A549 treated with RU486 at 1 μM for 4 hours (cell line): ENCODE measurements around the gene TSR1. TPM values are rescaled to one million over a fixed set of nuclear protein-coding genes. Genes with fewer than 3 reads are reported as not detected.

Experiments
- total RNA-seq: library from RNA; stranded (reverse); fragments of 200-300 nt; extraction: Qiagen RNA extraction; gene quantifications from 5 replicates; pipeline ENCODE4 v1.2.3, GENCODE V29; 2022; ENCODE audit warnings: low read depth

Gene TSR1
- total RNA-seq, result 60.5 to 77.3 TPM (median 63.5 TPM) in 5 replicates

DNA sequence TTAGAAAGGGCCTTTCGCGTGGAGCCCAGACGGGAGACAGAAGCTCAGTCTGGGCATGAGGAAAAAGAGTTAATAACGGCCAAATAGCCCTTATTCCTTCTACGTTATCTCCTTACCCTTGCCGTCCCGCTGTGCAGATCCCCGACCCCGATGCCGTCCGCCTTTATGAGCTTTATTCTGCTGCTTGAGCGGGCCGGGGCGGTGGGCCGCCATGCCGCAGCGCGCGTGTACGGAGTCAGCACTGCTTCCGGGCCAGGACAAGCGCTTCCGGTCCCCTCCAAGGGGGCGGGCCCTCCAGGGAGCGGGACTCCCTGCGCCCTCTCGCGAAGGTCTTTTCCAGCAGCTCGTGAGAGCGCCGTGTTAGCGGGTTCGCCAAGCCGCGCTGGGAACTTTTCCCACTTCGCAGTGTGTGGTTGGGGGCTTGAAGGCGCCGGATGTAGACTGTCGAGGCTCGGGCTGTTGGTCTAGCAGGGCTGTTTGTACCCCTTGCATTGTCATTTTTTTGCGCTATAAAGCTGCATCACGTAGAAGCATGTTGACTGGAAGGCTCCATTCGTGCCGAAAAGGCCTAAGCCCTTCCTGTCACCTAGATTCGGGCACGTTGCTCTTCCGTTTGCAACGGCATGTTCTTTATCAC, at the start of gene TSR1:
TSR1 (minus strand) TSS at position 243 of the 637 bp plus-strand sequence; CDS start at position 213, 30 bp downstream.

DNA sequence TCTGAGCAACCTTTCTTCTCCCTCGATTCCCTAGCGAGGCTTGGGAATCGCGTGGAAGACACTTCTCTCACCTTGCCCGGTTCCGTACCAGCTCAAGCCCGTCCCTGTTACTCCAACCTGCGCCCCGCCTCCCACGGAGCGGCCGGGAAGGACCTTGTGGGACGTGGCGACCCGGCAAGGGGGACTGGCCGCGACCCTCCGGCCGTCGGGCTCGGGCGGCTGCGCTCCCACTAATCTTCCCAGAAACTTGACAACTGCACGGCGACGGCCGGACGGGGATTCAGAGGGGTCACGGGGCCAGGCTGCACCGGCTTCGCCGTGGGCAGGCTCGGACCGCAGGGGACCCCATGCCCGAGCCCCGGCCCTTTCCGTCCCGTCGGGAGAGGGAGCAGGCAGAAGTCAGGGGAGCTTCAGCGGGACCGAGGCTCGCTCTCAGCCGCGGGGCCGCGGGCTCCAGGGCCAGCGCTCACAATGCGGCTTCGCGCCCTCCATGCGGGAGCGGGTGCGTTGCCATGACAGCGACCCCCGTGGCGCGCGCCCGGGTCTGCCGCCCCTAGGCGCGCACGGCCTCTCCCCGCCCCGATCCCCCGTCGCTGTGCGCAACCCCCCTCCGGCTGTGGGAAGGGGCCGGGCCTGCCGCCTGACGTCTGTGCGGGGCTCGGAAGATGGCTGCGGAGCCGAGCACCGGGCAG, 741 bp upstream of the TSR1 start, which contains the start of gene SGSM2:
SGSM2 (plus strand) TSS at position 650 of the 692 bp plus-strand sequence. CDS start 188 bp downstream, outside the sequence.

DNA sequence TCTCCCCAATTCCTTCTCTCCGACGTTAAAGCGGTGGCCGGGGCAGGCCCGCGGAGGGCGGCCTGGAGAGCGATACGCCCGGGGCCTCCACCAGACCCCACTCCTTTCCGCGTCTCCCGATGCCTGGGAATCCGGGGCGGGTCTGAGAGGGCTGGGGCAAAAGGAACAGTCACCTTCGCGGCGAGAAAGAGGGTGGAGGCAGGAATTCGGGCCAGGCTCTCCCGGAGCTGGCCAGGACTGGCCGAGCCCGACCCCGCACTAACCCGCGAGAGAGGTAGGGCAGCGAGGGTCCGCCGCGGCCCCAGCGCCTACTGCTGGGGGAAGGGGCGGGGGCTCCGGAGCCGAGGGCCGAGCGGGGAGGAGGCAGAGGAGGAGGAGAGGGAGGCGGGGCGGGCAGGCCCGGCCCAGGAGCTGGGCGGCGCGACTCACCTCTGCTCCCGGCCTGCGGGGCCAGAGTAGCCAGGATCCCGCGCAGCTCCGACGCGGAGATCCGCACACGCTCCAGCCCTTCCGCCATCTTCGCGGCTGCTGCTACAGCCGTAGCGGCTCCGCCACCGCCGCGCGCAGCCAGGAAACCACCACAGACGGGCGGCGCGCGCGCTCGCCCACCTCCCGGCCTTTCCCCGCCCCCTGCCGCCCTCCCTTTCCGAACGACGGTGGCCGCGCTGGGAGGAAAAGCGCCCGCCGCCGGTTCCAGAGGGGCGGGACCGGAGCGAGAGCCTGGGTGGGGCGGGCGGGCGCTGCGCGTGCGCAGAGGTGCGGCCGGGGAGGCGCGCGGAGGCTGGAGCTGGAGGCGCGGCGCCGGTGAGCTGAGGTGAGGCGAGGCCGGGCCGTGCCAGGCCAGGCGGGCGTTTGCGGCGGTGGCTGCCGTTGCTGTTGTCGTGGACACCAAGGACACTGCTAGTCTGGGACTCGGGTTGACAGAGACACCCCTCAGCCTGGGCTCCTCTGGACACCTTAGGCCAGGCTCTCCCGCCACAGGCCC, 32.8 kb downstream of the TSR1 start, which contains the start of the genes SMG6 and SRR:
SMG6 (minus strand) TSS at position 582 of the 985 bp plus-strand sequence; CDS start at position 517, 65 bp downstream.
SRR (plus strand) TSS at position 747 of the 985 bp plus-strand sequence. CDS start 11,611 bp downstream, outside the sequence.

Other genes with a start within 250 kb of the TSR1 start
- gene SMG6, start 32.7 kb downstream of the TSR1 start, total RNA-seq, result 19.3 to 32.0 TPM (median 28.3 TPM) in 5 replicates
- gene SRR, start 32.5 kb downstream of the TSR1 start, total RNA-seq, result 6.9 to 12.3 TPM (median 8.7 TPM) in 5 replicates
- gene SGSM2, start 1.0 kb upstream of the TSR1 start, total RNA-seq, result 31.2 to 43.4 TPM (median 36.6 TPM) in 5 replicates
- 14.0 to 24.0 TPM (median 18.9 TPM) in 5 replicates for gene MNT, start 64.6 kb upstream of the TSR1 start, total RNA-seq
- 29.3 to 39.5 TPM (median 33.0 TPM) in 5 replicates for gene METTL16, start 175.4 kb upstream of the TSR1 start, total RNA-seq